ENCODE data around the gene KRTAP19-8. TPM values are rescaled to one million over a fixed set of nuclear protein-coding genes. Genes with fewer than 3 reads are reported as not detected.

KRTAP19-8 gene
- total RNA-seq (2014; rRNA removed; shearing (Covaris generic)): not detected in 2 replicates

GRCh38 chr21:31038376-31038775 is at the start of gene KRTAP19-8:
Gene KRTAP19-8, minus strand, starts transcription at chr21:31038476. Its CDS starts 33 bp downstream, at chr21:31038443.

Other genes starting within 250 kb of the KRTAP19-8 start
- not detected in 2 replicates for gene KRTAP8-1, start 225.2 kb downstream of the KRTAP19-8 start, total RNA-seq (2014; rRNA removed; shearing (Covaris generic))
- gene KRTAP7-1, start 208.7 kb downstream of the KRTAP19-8 start, total RNA-seq (2014; rRNA removed; shearing (Covaris generic)): not detected in 2 replicates
- gene KRTAP11-1, start 156.9 kb downstream of the KRTAP19-8 start, total RNA-seq (2014; rRNA removed; shearing (Covaris generic)): not detected in 2 replicates